DMS53 treated with DMSO at 0.1 percent for 48 hours (cell line): ENCODE measurements around the gene SLC17A3.

Source experiments
- DNase-seq: peaks from one replicate; lab custom pipeline; 2025; ENCODE audit not compliant: unreplicated experiment; lab: John Stamatoyannopoulos, UW

The SLC17A3 gene

DNA sequence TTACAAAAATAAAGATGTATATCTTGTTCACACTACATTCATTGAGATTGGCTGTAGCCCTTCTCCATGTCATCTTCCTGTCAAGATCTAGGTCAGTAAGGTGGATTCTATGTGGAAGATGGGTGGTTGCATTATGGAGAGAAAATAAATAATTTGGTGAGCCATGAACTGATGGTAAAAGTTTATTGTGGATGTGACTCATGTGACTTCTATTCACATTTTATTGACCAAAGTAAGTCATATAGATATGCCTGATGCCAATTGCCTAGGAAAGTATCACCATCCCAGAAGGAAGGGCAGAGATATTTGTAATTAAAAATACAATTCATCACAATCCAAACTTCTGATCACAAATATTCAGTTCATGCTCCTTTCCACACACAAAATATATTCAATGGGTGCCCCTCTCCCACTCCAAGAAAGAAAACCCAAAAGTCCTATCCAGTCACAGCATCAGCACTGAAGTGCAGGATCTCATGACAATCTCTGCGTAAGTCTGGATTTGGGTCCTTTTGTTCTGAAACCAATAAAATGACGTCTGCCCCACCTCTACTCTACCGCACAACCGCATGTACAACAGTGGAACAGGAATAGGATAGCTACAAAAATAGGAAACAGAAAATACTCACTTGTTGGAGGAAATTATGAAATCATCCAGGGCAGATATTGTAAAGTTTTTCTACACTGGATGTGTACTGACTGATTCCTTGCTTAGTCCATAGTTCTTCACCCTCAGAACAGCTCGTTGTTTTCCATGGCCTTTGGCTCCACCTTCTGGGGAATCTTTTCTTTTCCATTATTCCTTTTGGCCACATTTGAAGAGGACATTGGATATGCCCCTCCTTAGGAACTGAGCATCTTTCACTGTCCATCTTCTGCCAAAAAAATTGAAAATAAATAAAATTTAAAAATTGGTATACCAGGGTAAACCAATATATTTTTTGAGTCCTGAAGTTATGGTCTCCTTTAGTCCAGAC lies 16.1 kb upstream of the SLC17A3 start:
- peak; percentile 41 for DNase-seq

DNA sequence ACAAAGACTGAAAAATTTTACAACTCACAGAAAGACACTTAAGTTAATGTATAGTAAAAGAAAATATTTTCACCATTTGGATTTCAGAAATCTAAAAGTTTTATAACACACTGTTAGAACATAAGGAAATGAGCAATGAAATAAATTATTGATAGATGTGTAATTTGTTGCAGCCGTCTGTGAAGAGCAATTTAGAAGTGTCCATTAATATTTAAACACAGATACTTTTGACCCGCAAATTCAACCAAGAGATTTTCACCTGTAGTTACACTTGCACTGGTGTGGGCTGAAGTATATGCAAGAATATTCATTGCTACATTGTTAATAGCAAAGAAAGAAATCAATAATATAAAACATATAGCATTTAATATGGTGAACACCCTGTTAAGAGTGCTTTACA lies 14.6 kb upstream of the SLC17A3 start:
- DNase-seq = no peak

- DNase-seq = no peak
Measured at GRCh38 chr6:25886066-25886465, 12.0 kb upstream of the SLC17A3 start.

- DNase-seq = no peak
Measured at GRCh38 chr6:25883991-25884390, 9.9 kb upstream of the SLC17A3 start.

DNA sequence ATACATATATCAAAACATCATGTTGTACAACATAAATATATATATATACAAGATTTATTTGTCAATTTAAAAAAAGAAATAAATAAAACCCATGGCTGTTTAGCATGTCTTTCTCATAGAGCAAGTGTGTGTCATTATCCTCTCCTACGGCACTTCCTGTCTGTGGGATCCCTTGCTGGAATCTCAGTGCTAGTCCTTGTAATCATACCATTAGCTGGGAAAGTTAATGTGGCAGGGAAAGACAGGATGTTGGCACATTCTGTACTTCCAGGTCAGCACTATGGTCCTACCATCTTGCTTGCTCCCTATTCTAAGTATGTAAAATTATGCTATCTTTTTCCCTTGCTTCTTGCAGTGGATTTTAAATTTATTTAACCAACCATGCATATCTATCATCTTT lies 9.5 kb upstream of the SLC17A3 start:
- DNase-seq = no peak

- DNase-seq = no peak
Measured at GRCh38 chr6:25882051-25882496, 8.0 kb upstream of the SLC17A3 start.

GRCh38 chr6:25880601-25881000 lies 6.6 kb upstream of the SLC17A3 start:
- DNase-seq = no peak

- no peak for DNase-seq
Measured at GRCh38 chr6:25878721-25879322, 4.8 kb upstream of the SLC17A3 start.

DNA sequence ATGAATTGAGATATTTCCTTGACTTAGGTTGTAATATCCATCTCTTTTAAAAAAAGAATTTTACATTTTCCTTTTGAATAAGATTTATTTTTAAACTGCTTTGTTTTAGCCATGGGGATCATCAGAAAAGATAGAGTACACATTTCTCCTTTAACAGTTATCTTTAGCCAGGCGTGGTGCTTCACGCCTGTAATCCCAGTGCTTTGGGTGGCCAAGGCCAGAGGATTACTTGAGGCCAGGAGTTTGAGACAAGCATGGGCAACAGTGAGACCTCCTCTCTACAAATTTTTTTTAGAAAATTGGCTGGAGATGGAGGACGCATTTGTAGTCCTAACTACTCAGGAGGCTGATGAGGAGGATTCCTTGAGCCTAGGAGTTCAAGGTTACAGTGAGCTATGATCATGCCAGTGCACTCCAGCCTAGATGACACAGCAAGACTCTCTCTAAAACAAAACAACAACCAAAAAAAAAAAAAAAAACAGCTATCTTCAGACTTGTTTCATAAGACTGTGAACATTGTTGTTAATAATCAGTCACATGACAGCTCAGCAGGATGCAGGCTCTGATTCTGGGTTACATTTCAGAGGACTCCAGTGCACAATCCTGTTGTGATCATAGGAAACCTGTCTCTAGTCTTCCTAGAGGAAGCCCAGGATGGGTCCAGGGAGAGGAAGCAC lies 2.0 kb upstream of the SLC17A3 start:
- no peak for DNase-seq

DNA sequence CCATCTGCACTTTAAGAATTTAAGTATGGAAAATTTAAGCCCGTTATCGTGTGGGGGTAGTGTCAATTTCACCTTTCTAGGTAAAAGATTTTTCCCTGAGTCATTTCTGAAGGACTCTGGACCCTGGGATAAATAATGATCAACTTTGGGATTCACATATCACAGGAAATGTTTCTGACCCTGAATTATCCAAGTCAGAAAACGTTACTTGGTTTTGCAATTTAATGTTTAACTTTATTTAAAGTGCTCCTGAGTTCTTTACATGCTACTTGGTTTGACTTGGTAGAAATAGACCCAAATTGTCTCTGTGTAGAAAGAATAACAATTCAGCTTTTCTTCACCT lies 1.5 kb upstream of the SLC17A3 start:
- no peak for DNase-seq

DNA sequence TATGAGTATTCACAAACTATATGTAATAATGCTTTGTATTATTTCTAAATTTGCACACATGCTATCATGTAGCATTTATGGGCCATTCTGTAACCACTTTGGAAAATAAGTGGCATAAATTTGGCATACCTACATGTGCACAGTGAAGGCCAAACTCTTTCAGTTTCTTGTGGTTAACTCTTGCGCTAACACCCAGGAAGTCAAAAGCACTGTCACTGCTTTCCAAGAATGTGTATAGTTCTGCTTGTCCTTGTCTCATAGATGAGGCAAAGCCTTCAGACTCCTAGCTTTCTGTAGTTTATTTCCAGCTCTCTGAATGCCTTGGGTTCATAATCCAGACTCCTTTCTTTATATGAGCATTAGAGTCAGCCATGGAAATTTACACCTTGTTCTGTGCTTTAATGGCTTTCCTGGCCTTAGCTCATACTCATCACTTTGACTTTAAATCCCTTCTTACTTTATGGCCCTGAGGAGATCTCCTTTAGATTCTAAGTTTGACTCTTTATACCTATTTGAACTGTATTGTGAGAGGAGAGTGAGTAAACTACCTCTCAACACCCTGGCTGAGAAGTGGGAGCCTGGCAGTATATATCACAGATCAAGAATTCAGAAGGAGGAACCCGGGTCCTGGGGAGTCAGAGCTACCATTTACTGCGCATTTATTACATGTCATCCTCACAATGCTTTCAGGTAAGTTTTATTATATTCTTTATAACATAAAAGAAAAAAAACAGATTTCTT lies 949 bp upstream of the SLC17A3 start:
- DNase-seq = no peak

GRCh38 chr6:25872814-25873213 lies 1.2 kb downstream of the SLC17A3 start:
- DNase-seq = no peak

GRCh38 chr6:25869840-25870239 lies 4.2 kb downstream of the SLC17A3 start:
- DNase-seq = no peak

DNA sequence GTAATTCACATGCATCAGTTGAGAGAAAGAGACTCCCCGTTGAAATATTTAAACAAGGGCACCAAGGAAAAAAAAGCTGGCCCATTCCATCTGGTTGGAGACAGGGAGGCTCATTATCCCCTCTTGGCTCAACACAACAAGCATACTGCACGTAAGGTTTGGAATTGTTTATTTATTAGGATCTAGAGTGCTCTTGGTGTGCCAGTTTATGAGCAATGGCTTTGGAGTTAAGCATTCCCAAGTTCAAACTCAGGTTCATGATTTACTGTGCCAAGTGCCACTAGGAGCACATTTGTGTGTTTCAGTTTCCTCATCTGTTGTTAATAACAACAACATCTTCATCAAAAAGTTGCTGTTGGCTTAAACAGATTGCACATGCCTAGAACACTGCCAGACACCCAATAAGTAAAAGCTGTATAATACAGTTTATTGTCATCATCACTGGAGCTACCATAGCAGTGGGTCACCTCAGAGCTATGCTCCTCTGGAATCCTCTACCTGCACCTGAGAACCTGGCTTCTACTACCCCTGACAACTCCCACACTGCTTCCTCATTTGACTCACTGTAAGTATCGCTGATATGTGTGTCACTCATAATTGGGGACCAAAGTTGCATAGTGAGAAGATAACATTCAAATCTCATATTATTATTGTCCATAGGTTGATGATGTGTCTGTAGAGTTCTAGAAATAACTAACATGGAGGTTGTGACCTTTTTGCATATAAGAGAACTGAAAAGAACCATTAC lies 5.4 kb downstream of the SLC17A3 start:
- DNase-seq = no peak

- no peak for DNase-seq
Measured at GRCh38 chr6:25866011-25866410, 8.0 kb downstream of the SLC17A3 start.

- DNase-seq = no peak
Measured at GRCh38 chr6:25863360-25863759, 10.7 kb downstream of the SLC17A3 start.

GRCh38 chr6:25862199-25862598 lies 11.8 kb downstream of the SLC17A3 start:
- DNase-seq = no peak

GRCh38 chr6:25852756-25853155 lies 21.3 kb downstream of the SLC17A3 start:
- no peak for DNase-seq

DNA sequence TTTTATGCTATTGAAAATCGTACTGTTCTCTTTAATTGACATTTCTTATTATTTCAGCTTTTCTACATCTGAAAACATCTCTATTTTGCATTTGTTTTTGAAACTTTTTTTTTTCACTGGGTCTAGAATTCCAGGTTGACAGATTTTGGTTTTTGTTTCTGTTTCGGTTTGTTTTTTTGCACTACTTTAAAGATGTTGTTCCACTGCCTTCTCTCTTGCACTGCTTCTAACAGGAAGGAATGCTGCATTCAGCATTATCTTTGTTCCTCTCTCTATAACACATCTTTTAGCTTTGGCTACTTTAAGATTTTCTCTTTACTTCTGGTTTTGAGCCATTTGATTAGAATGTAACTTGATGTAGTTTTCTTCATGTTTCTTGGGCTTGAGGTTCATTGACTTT lies 22.1 kb downstream of the SLC17A3 start:
- no peak for DNase-seq

DNA sequence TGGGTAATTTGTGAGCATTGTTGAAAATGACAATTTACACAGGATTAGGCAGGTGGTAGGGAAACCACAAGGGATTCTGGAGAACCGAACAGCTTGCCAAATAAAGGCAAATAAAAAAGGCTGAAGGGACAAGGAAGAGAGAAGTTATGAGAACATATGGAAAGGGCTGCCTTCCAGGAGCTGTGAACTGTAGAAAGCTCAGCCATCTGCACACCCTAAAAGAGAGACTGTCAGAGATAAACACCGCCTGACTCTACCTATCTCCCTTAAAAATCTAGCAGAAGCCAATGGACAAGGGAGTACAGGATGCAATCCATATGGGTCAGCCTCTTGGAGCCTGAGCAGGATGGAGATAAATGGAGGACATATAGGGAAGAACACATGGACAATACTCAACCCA lies 29.5 kb downstream of the SLC17A3 start:
- no peak for DNase-seq

DNA sequence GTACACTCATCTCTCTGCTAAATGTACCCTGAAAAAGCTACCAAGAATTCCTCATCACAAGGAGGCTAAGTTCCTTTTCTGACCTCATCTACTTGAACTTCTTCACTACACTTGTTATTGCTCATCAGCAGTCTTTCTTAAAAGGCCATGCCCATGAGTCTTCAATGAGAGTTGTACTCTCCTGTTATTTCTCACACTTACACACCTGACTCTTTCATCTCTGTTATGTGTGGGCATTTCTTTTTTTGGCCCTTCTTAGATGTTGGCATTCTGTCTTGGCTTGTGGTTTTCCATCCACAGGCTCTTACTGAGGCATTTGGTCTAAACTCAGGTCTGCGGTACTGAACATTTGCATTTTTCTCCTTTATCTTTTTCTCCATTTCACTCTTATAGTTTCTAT lies 31.5 kb downstream of the SLC17A3 start:
- no peak for DNase-seq
